Muscle of arm (tissue), 12 donors: ENCODE results near the gene SPINK8. TPM values are rescaled to one million over a fixed set of nuclear protein-coding genes. Genes with fewer than 3 reads are reported as not detected.
"Not testable (repeated sequence)": the region's sequence is repeated elsewhere in the genome, so short reads cannot be mapped to it uniquely, and the experiment has no call there.

ENCODE experiments used
- DNase-seq: peaks from one replicate; pipeline ENCODE4 v3.0.0-alpha.2; 2013
- polyA plus RNA-seq, 12 donors: library from polyadenylated mRNA; unstranded; fragments of 120-200 nt; gene quantifications; one replicate each; pipeline ENCODE4 v1.2.1, GENCODE V29; 2013; ENCODE audit not compliant: insufficient read length in 12 of 12

The SPINK8 gene
- polyA plus RNA-seq, 12 donors = not detected

DNA sequence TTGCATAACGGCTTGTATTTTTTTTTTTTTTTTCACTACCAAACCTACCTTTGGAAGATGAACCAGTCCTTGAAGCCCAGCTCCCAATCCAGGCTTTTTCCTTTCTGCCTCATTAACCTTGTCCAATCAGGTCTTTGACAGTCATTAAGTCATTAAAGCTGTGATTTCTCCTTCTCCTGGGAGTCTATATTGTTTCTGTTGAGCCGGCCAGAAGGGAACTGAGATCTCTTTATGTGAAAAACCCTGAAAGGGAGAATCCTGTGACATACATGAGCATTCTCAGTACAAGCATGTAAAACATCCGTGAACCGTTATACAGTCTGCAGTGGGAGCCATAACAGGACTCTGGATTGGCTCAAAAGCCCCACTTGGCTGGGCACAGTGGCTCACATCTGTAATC lies 52.6 kb downstream of the SPINK8 start:
- DNase-seq = no peak

DNA sequence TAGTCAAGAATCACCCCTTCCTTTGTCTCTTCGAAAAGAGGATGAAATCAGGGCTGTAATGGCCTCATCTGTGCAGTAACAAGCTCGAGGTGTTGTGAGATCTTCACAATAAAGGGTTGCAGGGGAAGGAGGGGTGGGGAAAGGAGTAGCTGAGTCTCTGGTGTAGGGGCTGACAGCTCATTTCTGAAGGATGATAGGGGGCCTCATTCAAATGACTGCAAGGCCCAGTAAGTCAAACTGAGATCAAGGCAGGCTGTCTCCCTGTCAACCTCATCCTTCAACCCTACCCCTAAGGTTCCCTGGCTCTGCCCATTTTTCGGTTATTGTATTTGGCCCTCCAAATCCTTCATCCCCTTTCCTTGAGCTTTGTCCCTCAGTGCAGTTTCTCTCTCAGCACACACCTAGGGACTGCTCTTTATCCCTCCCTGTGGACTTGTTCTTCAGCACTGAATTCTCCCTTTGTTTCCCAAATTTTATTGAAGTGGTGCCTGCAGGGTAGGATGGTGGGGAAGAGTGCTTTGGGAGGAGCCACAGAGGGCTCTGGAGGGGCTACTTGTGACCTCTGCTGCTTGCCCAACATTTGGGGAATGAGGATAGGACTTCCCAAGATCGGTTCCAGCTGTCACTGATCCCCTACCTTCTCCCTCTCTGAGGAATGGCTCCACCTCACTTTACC lies 54.4 kb downstream of the SPINK8 start:
- no peak for DNase-seq

DNA sequence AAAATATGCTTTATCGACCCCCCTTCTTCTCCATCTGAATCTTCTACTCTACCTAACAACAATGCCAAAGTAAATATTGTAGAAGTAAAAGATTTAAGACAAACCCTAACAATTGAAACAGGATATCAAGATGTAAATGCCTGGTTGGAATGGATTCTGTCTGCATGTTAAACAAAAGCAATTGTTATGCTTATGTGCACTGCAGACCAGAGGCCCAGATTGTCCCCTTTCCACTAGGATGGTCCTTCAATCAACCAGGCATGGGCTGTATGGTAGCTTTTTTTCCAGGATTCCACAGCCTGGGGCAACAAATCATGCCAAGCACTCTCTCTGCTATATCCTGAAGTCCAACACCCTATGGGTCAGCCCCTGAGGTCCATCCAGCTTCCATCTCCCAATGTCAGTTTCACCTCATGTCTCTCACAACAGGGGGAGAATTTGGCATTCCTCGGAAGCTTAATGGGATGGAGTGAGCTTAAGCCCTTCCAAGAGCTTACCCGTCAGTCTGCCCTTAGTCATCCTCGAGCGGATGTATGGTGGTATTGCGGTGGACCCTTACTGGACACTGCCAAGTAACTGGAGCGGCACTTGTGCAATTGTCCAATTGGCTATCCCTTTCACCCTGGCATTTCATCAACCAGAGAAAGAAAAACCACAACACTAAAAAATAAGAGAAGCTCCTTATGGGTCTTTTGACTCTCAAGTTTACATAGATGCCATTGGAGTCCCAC lies 56.4 kb downstream of the SPINK8 start:
- no peak for DNase-seq

DNA sequence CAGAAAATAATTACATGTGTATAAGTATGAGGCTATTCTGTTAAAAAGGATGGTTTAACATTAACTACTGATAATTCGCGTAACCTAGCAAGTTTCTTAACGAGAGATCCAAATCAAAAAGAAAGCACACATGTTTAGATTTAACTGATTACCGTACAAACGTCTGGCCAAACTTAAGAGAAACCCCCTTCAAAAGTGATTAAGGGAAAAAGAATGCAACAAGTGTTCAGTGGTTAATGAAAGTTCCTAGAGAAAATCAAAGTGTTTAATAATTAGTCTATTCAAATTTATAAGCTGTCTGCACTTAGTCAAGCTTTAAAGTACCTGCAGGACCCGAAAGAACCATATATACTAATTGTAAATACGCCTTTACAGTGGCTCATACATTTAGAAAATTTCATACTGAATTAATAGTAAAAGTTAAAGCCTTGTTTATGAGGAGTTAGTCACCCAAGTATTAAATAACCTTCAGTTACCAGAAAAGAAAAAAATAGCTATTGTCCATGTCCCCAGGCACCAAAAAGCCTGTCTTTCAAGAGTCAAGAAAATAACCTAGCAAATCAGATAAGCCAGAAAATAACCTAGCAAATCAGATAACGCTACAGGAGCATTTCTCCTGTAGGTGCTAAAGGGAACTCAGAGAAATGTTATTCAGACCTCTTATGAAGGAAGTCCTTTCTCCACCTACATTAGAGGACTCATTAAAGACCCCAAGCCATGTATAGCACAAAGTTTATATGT lies 58.0 kb downstream of the SPINK8 start:
- DNase-seq = no peak

DNA sequence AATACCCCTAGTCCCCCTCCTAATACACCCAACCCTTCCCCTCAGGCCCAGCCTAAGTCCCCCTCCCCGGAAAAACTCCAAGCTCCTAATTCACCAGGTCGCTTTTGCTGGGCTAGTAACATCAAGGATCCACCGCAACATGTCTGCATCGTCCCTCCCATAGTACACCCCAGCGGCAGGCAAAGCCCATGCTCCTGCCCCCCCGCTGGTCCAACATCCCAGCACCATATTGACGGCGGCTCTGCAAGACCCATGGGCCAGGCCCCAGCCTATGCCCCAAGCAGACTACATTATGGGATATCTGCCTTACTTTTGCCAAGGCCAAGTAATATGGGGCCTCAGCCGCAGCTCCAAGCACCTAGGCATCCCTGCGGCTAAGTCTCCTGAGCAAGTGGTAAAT lies 59.0 kb downstream of the SPINK8 start:
- DNase-seq = no peak

DNA sequence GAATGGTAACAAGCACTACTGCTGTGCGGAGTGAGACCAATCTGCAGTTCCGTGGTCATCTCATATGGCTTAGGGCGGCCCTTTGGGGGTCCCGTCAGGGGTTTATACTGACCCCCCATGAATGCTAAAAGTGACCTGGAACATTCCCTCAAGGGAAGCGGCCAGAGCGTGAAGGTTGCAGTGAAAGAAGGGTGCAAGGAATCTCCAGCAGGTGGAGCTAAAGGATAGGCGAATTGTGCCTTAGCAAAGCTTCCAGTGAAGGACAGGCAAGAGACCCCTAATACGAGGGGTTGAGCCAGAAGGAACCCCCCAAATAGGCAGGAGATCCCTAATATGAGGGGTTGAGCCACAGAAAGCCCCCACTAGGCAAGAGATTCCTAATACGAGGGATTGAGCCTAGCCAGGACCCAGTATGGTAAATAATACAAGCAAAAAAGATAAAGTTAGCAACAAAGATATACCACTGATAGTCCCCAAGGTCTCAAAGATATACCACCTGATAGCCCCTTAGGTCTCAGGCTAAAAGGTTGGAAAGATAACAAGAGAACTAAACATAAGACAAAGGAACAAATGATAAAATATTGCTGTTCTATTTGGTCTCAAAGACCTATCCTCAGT lies 59.8 kb downstream of the SPINK8 start:
- DNase-seq = peak; percentile 59

DNA sequence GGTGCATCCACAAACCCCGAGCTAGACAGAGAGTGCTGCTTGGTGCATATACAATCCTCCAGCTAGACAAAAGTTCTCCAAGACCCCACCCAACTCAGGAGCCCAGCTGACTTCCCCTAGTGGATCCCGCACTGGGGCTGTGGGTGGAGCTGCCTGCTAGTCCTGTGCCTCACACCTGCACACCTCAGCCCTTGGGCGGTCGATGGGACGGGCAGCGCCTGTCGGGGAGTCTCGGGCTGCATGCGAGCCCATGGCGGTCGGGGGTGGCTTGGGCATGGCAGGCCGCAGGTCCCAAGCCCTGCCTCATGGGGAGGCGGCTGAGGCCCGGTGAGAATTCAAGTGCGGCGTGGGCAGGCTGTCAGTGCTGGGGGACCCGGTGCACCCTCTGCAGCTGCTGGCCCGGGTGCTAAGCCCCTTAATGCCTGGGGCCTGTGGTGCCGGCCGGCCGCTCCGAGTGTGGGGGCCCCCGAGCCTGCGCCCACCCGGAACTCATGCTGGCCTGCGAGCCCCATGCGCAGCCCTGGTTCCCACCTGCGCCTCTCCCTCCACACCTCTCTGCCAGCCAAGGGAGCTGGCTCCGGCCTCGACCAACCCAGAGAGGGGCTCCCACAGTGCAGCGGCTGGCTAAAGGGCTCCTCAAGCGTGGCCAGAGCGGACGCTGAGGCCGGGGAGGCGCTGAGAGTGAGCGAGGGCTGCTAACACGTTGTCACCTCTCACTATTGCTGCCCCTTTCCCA lies 61.5 kb downstream of the SPINK8 start:
- DNase-seq = no peak

DNA sequence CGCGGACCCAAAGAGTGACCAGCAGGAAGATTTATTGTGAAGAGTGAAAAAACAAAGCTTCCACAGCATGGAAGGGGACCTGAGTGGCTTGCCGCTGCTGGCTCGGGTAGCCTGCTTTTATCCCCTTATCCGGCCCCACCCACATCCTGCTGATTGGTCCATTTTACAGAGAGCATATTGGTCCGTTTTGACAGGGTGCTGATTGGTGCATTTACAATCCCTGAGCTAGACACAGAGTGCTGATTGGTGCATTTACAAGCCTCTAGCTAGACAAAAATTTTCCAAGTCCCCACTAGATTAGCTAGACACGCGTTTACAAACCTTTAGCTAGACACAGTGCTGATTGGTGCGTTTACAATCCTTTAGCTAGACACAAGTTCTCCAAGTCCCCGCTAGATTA lies 62.2 kb downstream of the SPINK8 start:
- not testable (repeated sequence) for DNase-seq

DNA sequence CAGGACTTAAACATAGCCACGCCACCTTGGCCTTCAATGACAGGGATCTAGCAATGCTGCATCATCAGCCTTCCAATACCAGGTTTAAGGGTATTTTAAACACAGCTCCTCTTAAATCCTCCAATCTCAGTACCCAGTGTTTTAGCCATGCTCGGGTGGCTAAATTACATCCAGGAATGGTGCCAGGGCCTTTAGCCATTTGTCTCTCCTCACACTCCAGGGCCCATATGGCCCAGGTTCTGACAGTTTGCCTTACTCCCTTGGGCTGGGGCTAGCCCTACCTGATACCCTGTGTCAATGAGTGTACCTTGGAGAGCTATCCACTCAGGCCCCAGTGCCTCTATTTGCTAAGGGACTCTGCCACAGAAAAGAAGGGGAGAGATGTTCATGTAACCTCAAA lies 63.2 kb downstream of the SPINK8 start:
- DNase-seq = no peak

DNA sequence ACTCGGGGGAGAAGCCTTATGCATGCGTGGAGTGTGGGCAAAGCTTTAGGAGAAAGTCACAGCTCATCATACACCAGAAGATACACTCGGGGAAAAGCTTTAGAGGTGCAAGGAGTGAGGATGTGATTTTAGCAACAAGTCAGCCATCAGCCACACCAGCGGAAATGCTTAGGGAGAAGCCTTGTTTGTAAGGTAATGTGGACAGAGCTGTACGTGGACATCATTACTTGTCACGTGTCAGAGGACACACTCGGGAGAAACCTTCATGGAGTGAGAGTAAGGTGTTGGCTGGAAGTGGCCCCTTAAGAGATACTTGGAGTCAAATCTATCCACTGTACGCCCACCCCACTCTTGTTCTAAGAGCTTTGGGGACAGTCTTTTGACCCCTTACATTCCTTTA lies 63.9 kb downstream of the SPINK8 start:
- DNase-seq = no peak

DNA sequence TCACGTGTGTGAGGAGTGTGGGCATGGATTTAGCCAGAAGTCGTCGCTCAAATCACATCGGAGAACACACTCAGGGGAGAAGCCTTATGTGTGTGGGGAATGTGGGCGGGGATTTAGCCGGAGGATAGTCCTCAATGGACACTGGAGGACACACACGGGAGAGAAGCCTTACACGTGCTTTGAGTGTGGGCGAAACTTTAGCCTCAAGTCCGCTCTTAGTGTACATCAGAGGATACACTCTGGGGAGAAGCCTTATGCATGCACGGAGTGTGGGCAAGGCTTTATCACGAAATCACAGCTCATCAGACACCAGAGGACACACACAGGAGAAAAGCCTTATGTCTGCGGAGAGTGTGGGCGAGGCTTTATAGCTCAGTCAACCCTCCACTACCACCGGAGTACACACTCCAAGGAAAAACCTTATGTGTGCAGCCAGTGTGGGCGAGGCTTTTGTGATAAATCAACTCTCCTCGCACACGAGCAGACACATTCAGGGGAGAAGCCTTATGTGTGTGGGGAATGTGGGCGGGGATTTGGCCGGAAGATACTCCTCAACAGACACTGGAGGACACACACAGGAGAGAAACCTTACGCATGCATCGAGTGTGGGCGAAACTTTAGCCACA lies 64.4 kb downstream of the SPINK8 start:
- no peak for DNase-seq

DNA sequence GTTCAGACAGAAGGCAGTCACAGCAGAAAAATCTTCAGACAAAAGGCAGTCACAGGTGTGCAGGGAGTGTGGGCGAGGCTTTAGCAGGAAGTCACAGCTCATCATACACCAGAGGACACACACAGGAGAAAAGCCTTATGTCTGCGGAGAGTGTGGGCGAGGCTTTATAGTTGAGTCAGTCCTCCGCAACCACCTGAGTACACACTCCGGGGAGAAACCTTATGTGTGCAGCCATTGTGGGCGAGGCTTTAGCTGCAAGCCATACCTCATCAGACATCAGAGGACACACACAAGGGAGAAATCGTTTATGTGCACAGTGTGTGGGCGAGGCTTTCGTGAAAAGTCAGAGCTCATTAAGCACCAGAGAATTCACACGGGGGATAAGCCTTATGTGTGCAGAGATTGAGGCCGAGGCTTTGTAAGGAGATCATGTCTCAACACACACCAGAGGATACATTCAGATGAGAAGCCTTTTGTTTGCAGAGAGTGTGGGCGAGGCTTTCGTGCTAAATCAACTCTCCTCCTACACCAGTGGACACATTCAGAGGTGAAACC lies 65.0 kb downstream of the SPINK8 start:
- no peak for DNase-seq

DNA sequence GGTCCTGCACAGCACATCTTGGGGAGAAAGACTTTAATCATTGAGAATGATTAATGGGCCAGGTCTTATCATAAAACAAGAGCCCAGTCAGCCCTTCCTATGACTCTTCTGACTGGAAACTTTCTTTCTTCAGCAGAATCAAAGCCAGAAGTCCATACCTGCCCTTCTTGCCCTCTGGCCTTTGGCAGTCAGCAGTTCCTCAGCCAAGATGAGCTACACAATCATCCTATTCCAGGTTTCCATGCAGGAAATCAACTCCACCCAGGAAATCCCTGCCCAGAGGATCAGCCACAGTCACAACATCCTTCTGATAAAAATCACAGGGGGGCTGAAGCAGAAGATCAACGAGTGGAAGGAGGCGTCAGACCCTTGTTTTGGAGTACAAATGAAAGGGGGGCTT lies 65.7 kb downstream of the SPINK8 start:
- no peak for DNase-seq

DNA sequence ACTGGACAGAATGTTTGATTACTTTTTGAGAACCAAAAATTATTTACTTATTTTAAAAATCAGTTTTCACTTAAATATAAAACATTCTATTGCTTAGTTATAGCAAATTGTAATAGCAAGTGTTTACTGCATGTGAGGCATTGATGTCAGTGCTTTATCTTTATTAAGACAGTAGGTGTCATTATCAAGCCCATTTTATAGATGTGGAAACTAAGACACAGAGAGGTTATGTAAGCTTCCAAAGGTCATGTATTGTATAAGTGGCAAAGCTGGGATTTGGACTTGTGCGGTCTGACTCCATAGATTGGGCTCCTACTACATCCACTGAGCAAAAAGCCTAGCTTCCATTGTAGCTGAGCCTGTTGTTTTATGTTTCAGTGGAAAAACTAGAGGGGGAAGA lies 74.9 kb downstream of the SPINK8 start:
- no peak for DNase-seq

Other genes starting within 250 kb of the SPINK8 start
- 1 to 10 TPM in 11 of 12 donors, not detected in 1; 3.4 to 6.5 (median 4.5) TPM for gene CDC25A, start 145.2 kb downstream of the SPINK8 start, polyA plus RNA-seq
- gene CAMP, start 110.2 kb downstream of the SPINK8 start, polyA plus RNA-seq = 1 to 10 TPM in 2 of 12 donors, under 1 TPM in 7, not detected in 3; 0.40 to 3.5 (median 0.50) TPM
- gene ZNF589, start 92.6 kb downstream of the SPINK8 start, polyA plus RNA-seq = 10 to 100 TPM in 5 of 12 donors, 1 to 10 TPM in 6, not detected in 1; 5.8 to 16.3 (median 8.8) TPM
- 10 to 100 TPM in 11 of 12 donors, not detected in 1; 15.9 to 30.3 (median 21.9) TPM for gene NME6, start 32.3 kb downstream of the SPINK8 start, polyA plus RNA-seq
- gene FBXW12, start 38.6 kb upstream of the SPINK8 start, polyA plus RNA-seq = under 1 TPM in 7 of 12 donors, not detected in 5; 0.11 to 0.39 (median 0.15) TPM
- 10 to 100 TPM in 11 of 12 donors, not detected in 1; 14.8 to 58.1 (median 21.6) TPM for gene PLXNB1, start 96.4 kb upstream of the SPINK8 start, polyA plus RNA-seq
- gene CCDC51, start 106.5 kb upstream of the SPINK8 start, polyA plus RNA-seq = 10 to 100 TPM in 9 of 12 donors, 1 to 10 TPM in 2, not detected in 1; 8.9 to 22.3 (median 11.0) TPM
- gene TMA7, start 106.6 kb upstream of the SPINK8 start, polyA plus RNA-seq = 100 to 1,000 TPM in 11 of 12 donors, not detected in 1; 164 to 331 (median 188) TPM
- gene ATRIP, start 113.1 kb upstream of the SPINK8 start, polyA plus RNA-seq = 10 to 100 TPM in 1 of 12 donors, 1 to 10 TPM in 10, not detected in 1; 7.4 to 13.6 (median 8.7) TPM
- gene SHISA5, start 170.5 kb upstream of the SPINK8 start, polyA plus RNA-seq = 100 to 1,000 TPM in 1 of 12 donors, 10 to 100 TPM in 10, not detected in 1; 51.7 to 115 (median 67.4) TPM
- 1 to 10 TPM in 10 of 12 donors, not detected in 2; 3.1 to 7.4 (median 5.6) TPM for gene PFKFB4, start 223.1 kb upstream of the SPINK8 start, polyA plus RNA-seq
- 1 to 10 TPM in 1 of 12 donors, under 1 TPM in 3, not detected in 8; 0.25 to 6.5 (median 0.68) TPM for gene UCN2, start 230.1 kb upstream of the SPINK8 start, polyA plus RNA-seq